ENCODE data around the gene KRTAP10-11.
"Not testable (repeated sequence)": the region's sequence is repeated elsewhere in the genome, so short reads cannot be mapped to it uniquely, and the experiment has no call there.

The KRTAP10-11 gene

GRCh38 chr21:44643741-44644310 lies 2.4 kb upstream of the KRTAP10-11 start:
- no peak for DNase-seq

- DNase-seq, result no peak
Observed at GRCh38 chr21:44644878-44645277, 1.3 kb upstream of the KRTAP10-11 start.

- DNase-seq, result no peak
Observed at GRCh38 chr21:44647222-44647552, 973 bp downstream of the KRTAP10-11 start.

GRCh38 chr21:44648557-44649311 lies 2.5 kb downstream of the KRTAP10-11 start:
- DNase-seq, result no peak

GRCh38 chr21:44649521-44650100 lies 3.4 kb downstream of the KRTAP10-11 start:
- DNase-seq, result no peak

- no peak for DNase-seq
Observed at GRCh38 chr21:44650265-44650972, 4.2 kb downstream of the KRTAP10-11 start.

GRCh38 chr21:44650973-44651675 lies 4.9 kb downstream of the KRTAP10-11 start:
- DNase-seq, result no peak

GRCh38 chr21:44653123-44653522 lies 6.9 kb downstream of the KRTAP10-11 start:
- no peak for DNase-seq

- DNase-seq, result no peak
Observed at GRCh38 chr21:44653656-44654575, 7.7 kb downstream of the KRTAP10-11 start.

- no peak for DNase-seq
Observed at GRCh38 chr21:44654576-44655175, 8.5 kb downstream of the KRTAP10-11 start, which contains the start of gene KRTAP12-4. KRTAP12-4 (minus strand) TSS chr21:44654659; CDS start chr21:44654614, 45 bp downstream.

- DNase-seq, result no peak
Observed at GRCh38 chr21:44656868-44657267, 10.7 kb downstream of the KRTAP10-11 start.

GRCh38 chr21:44657635-44658540 lies 11.7 kb downstream of the KRTAP10-11 start, which contains the start of gene KRTAP12-3:
KRTAP12-3 (plus strand) TSS chr21:44657932; CDS start chr21:44657980, 48 bp downstream.
- DNase-seq, result no peak

GRCh38 chr21:44658541-44658910 lies 12.3 kb downstream of the KRTAP10-11 start:
- DNase-seq, result no peak

- no peak for DNase-seq
Observed at GRCh38 chr21:44658913-44659595, 12.8 kb downstream of the KRTAP10-11 start.

GRCh38 chr21:44661567-44661966 lies 15.4 kb downstream of the KRTAP10-11 start:
- not testable (repeated sequence) for DNase-seq

GRCh38 chr21:44664691-44665090 lies 18.5 kb downstream of the KRTAP10-11 start:
- DNase-seq, result no peak

GRCh38 chr21:44666401-44667320 lies 20.4 kb downstream of the KRTAP10-11 start, which contains the start of gene KRTAP12-2:
KRTAP12-2 (minus strand) TSS chr21:44666927; CDS start chr21:44666886, 41 bp downstream.
- DNase-seq, result no peak

- DNase-seq, result no peak
Observed at GRCh38 chr21:44667612-44668011, 21.4 kb downstream of the KRTAP10-11 start.
